NT2/D1 (cell line): Measurements from ENCODE around the gene SMIM43.

Source experiments
- DNase-seq: peaks from one replicate; pipeline ENCODE4 v3.0.0-alpha.2; 2011; ENCODE audit warnings: low read depth, low spot score
- H3K27me3 ChIP-seq: 2 replicates; pipeline ENCODE4 v1.6.0; 2011; ENCODE audit warnings: mild to moderate bottlenecking; ENCODE audit not compliant: insufficient read length, insufficient read depth
- H3K36me3 ChIP-seq: 2 replicates; pipeline ENCODE4 v1.6.1; 2011; ENCODE audit warnings: mild to moderate bottlenecking, low read length, mixed read lengths; ENCODE audit not compliant: insufficient read depth, insufficient read length
- H3K4me1 ChIP-seq: 2 replicates; pipeline ENCODE4 v1.5.1; 2011; ENCODE audit not compliant: insufficient read depth, insufficient read length
- H3K4me3 ChIP-seq: 2 replicates; pipeline ENCODE4 v1.5.1; 2011; ENCODE audit warnings: low read depth; ENCODE audit not compliant: insufficient read length
- H3K9ac ChIP-seq: 2 replicates; pipeline ENCODE4 v1.6.0; 2011; ENCODE audit warnings: low read depth; ENCODE audit not compliant: insufficient read length
- H3K9me3 ChIP-seq: 2 replicates; pipeline ENCODE4 v1.5.1; 2011; ENCODE audit warnings: mild to moderate bottlenecking, low read length; ENCODE audit not compliant: insufficient read depth
- SUZ12 ChIP-seq: IDR thresholded peaks from 2 replicates; pipeline ENCODE4 v1.6.1; 2011; ENCODE audit not compliant: insufficient read length, insufficient read depth; ENCODE audit errors: extremely low read depth
- YY1 ChIP-seq: IDR thresholded peaks from 2 replicates; pipeline ENCODE4 v1.6.1; 2011; ENCODE audit not compliant: insufficient read length, insufficient read depth
- ZNF274 ChIP-seq: IDR thresholded peaks from 2 replicates; pipeline ENCODE4 v1.6.1; 2011; ENCODE audit warnings: mild to moderate bottlenecking, low read depth, low read length

Gene SMIM43

GRCh38 chr4:121764702-121765367, at the start of gene SMIM43:
SMIM43 (minus strand) TSS chr4:121765164; CDS start chr4:121765105, 59 bp downstream.
- Histone ChIP-seq H3K4me3 (peak within 1 kb of the TSS; percentile 63), H3K9me3 (no peaks in the 10 kb centered on the region), H3K36me3 (no peaks in the 10 kb centered on the region), H3K4me1 (peaks cover 3% of the 10 kb centered on the region), H3K9ac (peak within 1 kb of the TSS; percentile 72), H3K27me3 (peaks cover 61% of the 10 kb centered on the region)
- TF ChIP-seq SUZ12 (peak; percentile 37), YY1 (no peak), ZNF274 (no peak)
- DNase-seq = peak; percentile 13

DNA sequence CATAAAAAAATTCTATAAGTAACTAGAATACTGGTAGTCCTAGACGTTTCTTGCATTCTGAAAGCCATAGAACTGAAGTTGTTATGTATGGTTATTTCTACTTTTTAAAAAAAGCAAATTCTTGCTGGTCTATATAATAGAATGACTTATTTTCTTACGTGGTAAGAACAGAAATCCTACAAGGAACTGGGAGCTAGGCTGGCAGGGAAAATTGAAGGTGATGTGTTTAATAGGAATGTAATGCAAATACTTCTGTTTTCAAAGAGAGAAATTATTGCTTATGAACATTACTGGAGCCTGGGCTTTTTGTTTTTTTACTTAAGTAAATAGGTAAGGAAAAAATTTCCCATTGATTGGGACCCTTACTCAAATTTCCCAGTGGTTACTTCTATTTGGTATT, 49.8 kb upstream of the SMIM43 start:
- Histone ChIP-seq H3K4me3 (no peak overlapping the region), H3K9ac (no peak overlapping the region), H3K27me3 (no peaks in the 10 kb centered on the region), H3K9me3 (no peaks in the 10 kb centered on the region), H3K4me1 (no peaks in the 10 kb centered on the region), H3K36me3 (peaks cover 82% of the 10 kb centered on the region)
- TF ChIP-seq ZNF274 = no peak
- TF ChIP-seq YY1 = no peak
- TF ChIP-seq SUZ12 = no peak
- DNase-seq = no peak

- H3K4me3 ChIP-seq = no peak overlapping the region
- no peaks in the 10 kb centered on the region for H3K27me3 ChIP-seq
- no peak for DNase-seq
- no peaks in the 10 kb centered on the region for H3K9me3 ChIP-seq
- H3K4me1 ChIP-seq = no peaks in the 10 kb centered on the region
- TF ChIP-seq YY1 = no peak
- TF ChIP-seq ZNF274 = no peak
- TF ChIP-seq SUZ12 = no peak
- H3K36me3 ChIP-seq = peaks cover 81% of the 10 kb centered on the region
- no peak overlapping the region for H3K9ac ChIP-seq
Measured at GRCh38 chr4:121811122-121811521, 46.2 kb upstream of the SMIM43 start.

GRCh38 chr4:121806411-121806810, 41.4 kb upstream of the SMIM43 start:
- H3K9me3 ChIP-seq = no peaks in the 10 kb centered on the region

DNA sequence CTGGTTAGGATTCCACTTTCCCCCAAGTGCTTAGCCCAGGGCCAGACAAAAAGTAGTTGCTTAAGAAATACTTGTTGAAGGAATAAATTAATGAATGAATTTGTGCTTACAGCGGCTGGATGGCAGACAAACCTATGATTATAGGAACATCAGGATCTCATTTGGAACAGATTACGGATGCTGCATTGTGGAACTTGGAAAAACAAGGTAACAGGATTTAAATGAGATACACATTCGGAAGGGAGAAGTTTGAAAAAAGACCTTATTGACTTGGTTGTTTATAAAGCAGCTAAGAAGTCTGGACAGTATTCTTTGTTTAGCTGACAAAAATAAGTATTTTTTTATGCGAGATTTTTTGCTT, 36.7 kb upstream of the SMIM43 start:
- Histone ChIP-seq H3K27me3 (no peaks in the 10 kb centered on the region), H3K4me1 (no peaks in the 10 kb centered on the region), H3K9me3 (no peaks in the 10 kb centered on the region), H3K9ac (peak overlapping the region; percentile 92), H3K36me3 (peaks cover 41% of the 10 kb centered on the region), H3K4me3 (peak overlapping the region; percentile 91)
- no peak for DNase-seq
- TF ChIP-seq SUZ12 (no peak), ZNF274 (no peak), YY1 (no peak)

More at GRCh38 chr4:121806411-121806810, 41.4 kb upstream of the SMIM43 start:
- no peak for DNase-seq
- no peaks in the 10 kb centered on the region for H3K27me3 ChIP-seq
- TF ChIP-seq SUZ12 (no peak), YY1 (no peak), ZNF274 (no peak)
- H3K9ac ChIP-seq = no peak overlapping the region
- peaks cover 81% of the 10 kb centered on the region for H3K36me3 ChIP-seq
- no peaks in the 10 kb centered on the region for H3K4me1 ChIP-seq
- H3K4me3 ChIP-seq = no peak overlapping the region

DNA sequence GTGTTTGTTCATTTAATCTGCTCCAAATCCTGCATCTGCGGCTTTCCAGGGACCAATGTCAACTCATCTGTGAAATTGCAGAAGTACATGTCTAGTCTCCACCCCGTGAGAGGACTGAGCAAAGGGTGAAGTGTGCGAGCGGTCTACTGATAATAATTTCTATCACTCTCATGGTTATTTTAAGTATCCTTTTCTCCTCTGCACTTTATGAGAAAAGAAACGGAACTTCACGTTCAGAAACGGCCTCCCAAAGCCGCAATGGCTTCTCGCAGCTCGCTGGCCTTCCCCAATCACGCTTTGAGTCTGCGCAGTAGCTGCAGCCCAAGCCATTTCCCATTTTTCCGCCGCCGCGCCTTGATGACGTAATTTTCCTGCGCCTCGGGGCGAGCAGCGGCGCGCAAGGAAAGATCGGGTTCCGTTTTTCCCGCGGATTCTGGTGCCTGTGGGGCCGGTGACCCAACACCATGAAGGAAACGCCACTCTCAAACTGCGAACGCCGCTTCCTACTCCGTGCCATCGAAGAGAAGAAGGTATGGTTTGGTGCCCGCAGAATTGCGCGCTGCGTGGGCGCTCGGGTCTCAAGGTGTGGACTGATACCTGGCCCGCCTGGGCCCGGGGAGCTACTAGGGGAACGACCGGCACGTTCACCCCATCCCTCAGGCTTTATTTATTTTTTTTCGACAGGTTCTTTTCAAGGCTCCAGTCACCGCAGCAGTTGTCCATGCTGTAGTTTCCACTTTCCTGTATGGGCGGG, 36.2 kb upstream of the SMIM43 start, which contains the start of gene EXOSC9:
EXOSC9 (plus strand) TSS at position 363 of the 754 bp plus-strand sequence; CDS start at position 465, 102 bp downstream.
- H3K9ac ChIP-seq = peak within 1 kb of the TSS; percentile 92
- no peaks in the 10 kb centered on the region for H3K27me3 ChIP-seq
- no peaks in the 10 kb centered on the region for H3K9me3 ChIP-seq
- H3K36me3 ChIP-seq = peaks cover 36% of the 10 kb centered on the region
- TF ChIP-seq YY1 (no peak), ZNF274 (no peak), SUZ12 (no peak)
- no peaks in the 10 kb centered on the region for H3K4me1 ChIP-seq
- H3K4me3 ChIP-seq = peak within 1 kb of the TSS; percentile 91
- peak; percentile 84 for DNase-seq

GRCh38 chr4:121800638-121800960, 35.6 kb upstream of the SMIM43 start:
- Histone ChIP-seq H3K9ac (peak overlapping the region; percentile 71), H3K9me3 (no peaks in the 10 kb centered on the region), H3K4me1 (no peaks in the 10 kb centered on the region), H3K36me3 (peaks cover 33% of the 10 kb centered on the region), H3K4me3 (peak overlapping the region; percentile 91), H3K27me3 (no peaks in the 10 kb centered on the region)
- TF ChIP-seq ZNF274 (no peak), YY1 (no peak), SUZ12 (no peak)
- no peak for DNase-seq
